K562 (cell line): Measurements from ENCODE around the gene ZNF473. TPM values are rescaled to one million over a fixed set of nuclear protein-coding genes. Genes with fewer than 3 reads are reported as not detected.

Source experiments
- ADNP ChIP-seq: fragments of 200-800 bp; sonication (Bioruptor generic); IDR thresholded peaks from 2 replicates; pipeline ENCODE4 v1.6.1; 2016; ENCODE audit warnings: missing genetic modification characterization, missing compliant biosample characterization
- ATF2 ChIP-seq: sonication (generic); formaldehyde crosslinking; IDR thresholded peaks from 2 replicates; pipeline ENCODE4 v1.8.1; 2022; ENCODE audit warnings: missing genetic modification reagents
- FOS ChIP-seq: IDR thresholded peaks from 3 replicates; pipeline ENCODE4 v1.6.1; 2011; ENCODE audit not compliant: insufficient read length; ENCODE audit errors: extremely low read depth
- HDAC2 ChIP-seq: fragments of 450-650 bp; IDR thresholded peaks from 2 replicates; pipeline ENCODE4 v1.6.1; 2016; ENCODE audit warnings: mild to moderate bottlenecking
- KDM4B ChIP-seq, 2 experiments: fragments of 450-650 bp in 1 of 2; sonication (generic) in 1 of 2; IDR thresholded peaks; 2 replicates each; pipeline ENCODE4 v1.6.1; 2016 to 2017; ENCODE audit warnings: borderline replicate concordance in 2 of 2, antibody characterized with exemption in 1 of 2, low read depth in 1 of 2, mild to moderate bottlenecking in 1 of 2
- MIER1 ChIP-seq: fragments of 450-650 bp; IDR thresholded peaks from 2 replicates; pipeline ENCODE4 v1.6.1; 2016; ENCODE audit warnings: antibody characterized with exemption, mild to moderate bottlenecking, low read depth
- NFE2 ChIP-seq: IDR thresholded peaks from 2 replicates; pipeline ENCODE4 v1.6.1; 2014; ENCODE audit warnings: antibody characterized with exemption, low read depth
- NR2C2 ChIP-seq, 2 experiments: fragments of 200-800 bp in 1 of 2; sonication (Bioruptor generic) in 1 of 2; sonication (generic) in 1 of 2; formaldehyde crosslinking in 1 of 2; IDR thresholded peaks; 2 replicates each; pipeline versions ENCODE4 v1.6.1 to v1.8.0; 2016 to 2022; ENCODE audit warnings: mild to moderate bottlenecking in 1 of 2, missing compliant biosample characterization in 1 of 2, missing genetic modification characterization in 1 of 2, missing genetic modification reagents in 1 of 2
- PHB ChIP-seq: fragments of 250-450 bp; sonication (Bioruptor Pico); IDR thresholded peaks from 2 replicates; pipeline ENCODE4 v1.5.0; 2021
- RBM25 ChIP-seq: fragments of 200-400 bp; formaldehyde crosslinking; IDR thresholded peaks from 2 replicates; pipeline ENCODE4 v1.6.1; 2018; ENCODE audit warnings: low read length, low read depth, moderate library complexity; ENCODE audit not compliant: severe bottlenecking
- RFX5 ChIP-seq: IDR thresholded peaks from 2 replicates; pipeline ENCODE4 v1.6.1; 2011; ENCODE audit warnings: low read depth, mild to moderate bottlenecking, improper control_type of control experiment, low read length
- TAF7 ChIP-seq: fragments of 450-650 bp; IDR thresholded peaks from 2 replicates; pipeline ENCODE4 v1.6.1; 2016; ENCODE audit warnings: missing genetic modification characterization, missing compliant biosample characterization
- ZFP36 ChIP-seq: fragments of 150-350 bp; IDR thresholded peaks from 2 replicates; pipeline ENCODE4 v1.6.1; 2018; ENCODE audit warnings: low read length, low read depth; ENCODE audit not compliant: partially characterized antibody
- ZNF407 ChIP-seq: fragments of 450-650 bp; IDR thresholded peaks from 2 replicates; pipeline ENCODE4 v1.6.1; 2016; ENCODE audit warnings: low read depth
- ZNF644 ChIP-seq: fragments of 200-800 bp; sonication (Bioruptor generic); IDR thresholded peaks from 2 replicates; pipeline ENCODE4 v1.6.1; 2016; ENCODE audit warnings: low read depth, missing genetic modification characterization, missing compliant biosample characterization
- polyA plus RNA-seq, 8 experiments: library from polyadenylated mRNA; depleted of rRNA in 4 of 8; stranded (reverse) in 5 of 8; unstranded in 3 of 8; fragments of >200 nt; fragmentation: Nextera tagmentation in 2 of 8; fragmentation: Illumina TruSeq in 1 of 8; extraction: Ambion mirVana in 2 of 8; extraction: Trizol in 1 of 8; gene quantifications; 2 replicates each; pipeline versions ENCODE4 v1.2.1 to v1.2.3, GENCODE V29; 2011 to 2014; ENCODE audit warnings: inconsistent platforms in 1 of 8, missing spikeins in 1 of 8
- total RNA-seq, 7 experiments: library from RNA; depleted of rRNA in 6 of 7; stranded (reverse); fragments of >200 nt in 6 of 7; fragmentation: Illumina TruSeq in 2 of 7; extraction: Trizol in 2 of 7; gene quantifications; 2 replicates each; pipeline versions ENCODE4 v1.2.1 to v1.2.3, GENCODE V29; 2011 to 2021; ENCODE audit warnings: low replicate concordance in 1 of 7
- TF ChIP-seq, protein P1 (sequence below): fragments of 450-650 bp; formaldehyde crosslinking; conservative IDR thresholded peaks from 2 replicates; pipeline ENCODE4 v1.4.0; 2022; ENCODE audit warnings: mild to moderate bottlenecking, missing genetic modification characterization

Gene ZNF473
- total and polyA plus RNA-seq, 9 of the 15 experiments (the other 6 are each of a cell fraction or from before 2014, with no cell fraction given), result 8.2 to 34.0 (median 28.5) TPM

- TF ChIP-seq ZNF407, result no peak
- TF ChIP-seq TAF7 (tag), result no peak
- TF ChIP-seq, protein P1, sequence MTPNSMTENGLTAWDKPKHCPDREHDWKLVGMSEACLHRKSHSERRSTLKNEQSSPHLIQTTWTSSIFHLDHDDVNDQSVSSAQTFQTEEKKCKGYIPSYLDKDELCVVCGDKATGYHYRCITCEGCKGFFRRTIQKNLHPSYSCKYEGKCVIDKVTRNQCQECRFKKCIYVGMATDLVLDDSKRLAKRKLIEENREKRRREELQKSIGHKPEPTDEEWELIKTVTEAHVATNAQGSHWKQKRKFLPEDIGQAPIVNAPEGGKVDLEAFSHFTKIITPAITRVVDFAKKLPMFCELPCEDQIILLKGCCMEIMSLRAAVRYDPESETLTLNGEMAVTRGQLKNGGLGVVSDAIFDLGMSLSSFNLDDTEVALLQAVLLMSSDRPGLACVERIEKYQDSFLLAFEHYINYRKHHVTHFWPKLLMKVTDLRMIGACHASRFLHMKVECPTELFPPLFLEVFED (CRISPR knock-in tag), result peak; percentile 83
- TF ChIP-seq NFE2, result peak; percentile 71
- no peak for TF ChIP-seq KDM4B (IDR thresholded peaks at IDR 0.05; ENCODE audit: borderline replicate concordance in 2 of 2, low read depth in 1 of 2)
- TF ChIP-seq ZNF644, result no peak
- no peak for TF ChIP-seq NR2C2 (CRISPR knock-in tag; IDR thresholded peaks at IDR 0.05)
- peak; percentile 48; the same call in 1 of the 2 replicates for TF ChIP-seq NR2C2 (tag; IDR thresholded peaks at IDR 0.05)
- TF ChIP-seq ZFP36, result peak; percentile 23
- TF ChIP-seq HDAC2, result no peak
- TF ChIP-seq FOS, result peak; percentile 65
- TF ChIP-seq PHB, result no peak
- TF ChIP-seq ADNP, result 0 out of 2 replicates have a peak, but pooled peaks have one; percentile 34
- no peak for TF ChIP-seq RBM25
- TF ChIP-seq RFX5, result no peak
- TF ChIP-seq MIER1, result no peak
- no peak for TF ChIP-seq ATF2
Observed at GRCh38 chr19:50003810-50004419, 21.9 kb upstream of the ZNF473 start (continued).
